ENCODE results near the gene IQCN.

The IQCN gene

DNA sequence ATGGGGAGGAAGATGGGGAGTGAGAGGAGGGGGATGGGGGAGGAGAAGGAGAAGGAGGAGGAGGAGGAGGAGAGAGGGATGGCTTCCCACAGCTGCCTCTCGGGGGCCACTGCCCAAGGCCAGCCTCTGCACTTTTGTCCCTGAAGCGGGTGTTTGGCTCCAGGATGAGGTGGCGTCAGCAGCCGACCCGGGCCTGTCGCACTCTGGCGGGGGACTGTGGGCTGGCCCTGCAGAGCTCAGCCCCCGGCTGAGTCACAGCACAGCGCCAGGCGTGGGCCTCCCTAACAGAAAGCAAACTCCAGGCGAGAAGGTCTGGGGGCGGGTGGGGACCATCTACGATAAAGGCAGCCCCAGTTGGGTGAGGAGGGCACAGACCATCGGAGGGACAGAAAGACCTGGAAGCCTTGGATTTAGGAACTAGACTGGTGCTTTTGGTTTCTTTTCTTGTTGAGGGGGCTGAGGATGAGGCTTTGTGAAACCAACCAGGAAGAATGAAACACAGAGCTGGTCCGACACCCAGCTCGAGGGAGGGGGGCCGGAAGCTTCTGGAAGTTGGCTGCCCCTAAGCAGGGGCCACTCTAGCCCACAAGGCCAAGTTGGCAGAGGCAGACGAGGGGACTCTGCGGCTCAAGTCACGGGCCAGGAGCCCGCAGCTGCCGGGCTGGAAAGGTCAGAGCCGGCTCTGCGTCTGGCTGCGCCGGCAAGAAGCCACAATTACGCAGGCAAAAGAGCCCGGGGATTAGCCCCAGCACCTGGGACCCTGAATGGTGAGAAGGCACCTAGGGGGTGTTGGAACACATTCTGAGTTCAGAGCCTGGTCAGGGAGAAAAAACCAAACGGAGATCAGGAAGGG, 30.4 kb upstream of the IQCN start:
- peak; percentile 81 for DNase-seq

DNA sequence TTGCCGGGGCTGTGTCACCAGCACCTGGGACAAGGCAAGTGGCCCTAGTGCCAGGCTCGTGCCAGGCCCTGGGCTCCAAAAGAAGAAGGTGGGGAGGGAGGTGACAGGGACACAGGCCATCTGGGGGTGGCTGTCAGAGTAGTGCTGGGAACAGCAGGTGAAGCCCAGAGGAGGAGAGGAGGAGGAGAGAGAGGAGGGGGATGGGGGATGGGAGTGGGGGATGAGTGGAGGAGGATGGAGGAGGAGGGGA, 29.9 kb upstream of the IQCN start:
- DNase-seq, result no peak

DNA sequence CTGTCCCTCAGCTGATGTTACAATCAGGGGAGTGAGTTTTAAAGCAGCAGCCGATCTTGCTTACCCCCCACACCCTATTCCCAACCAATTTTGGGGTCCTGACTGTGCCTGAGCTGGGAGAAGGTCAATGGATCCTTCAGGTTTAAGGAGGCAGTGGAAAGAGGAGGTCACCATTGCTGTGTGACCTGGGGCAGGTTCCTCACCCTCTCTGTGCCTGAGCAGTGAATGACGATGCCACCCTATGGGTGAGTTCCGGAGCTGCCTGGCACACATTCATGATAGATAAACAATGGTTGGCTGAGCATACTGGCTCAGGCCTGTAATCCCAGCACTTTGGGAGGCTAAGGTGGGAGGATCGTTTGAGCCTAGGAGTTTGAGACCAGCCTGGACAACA, 27.5 kb upstream of the IQCN start:
- DNase-seq, result no peak

DNA sequence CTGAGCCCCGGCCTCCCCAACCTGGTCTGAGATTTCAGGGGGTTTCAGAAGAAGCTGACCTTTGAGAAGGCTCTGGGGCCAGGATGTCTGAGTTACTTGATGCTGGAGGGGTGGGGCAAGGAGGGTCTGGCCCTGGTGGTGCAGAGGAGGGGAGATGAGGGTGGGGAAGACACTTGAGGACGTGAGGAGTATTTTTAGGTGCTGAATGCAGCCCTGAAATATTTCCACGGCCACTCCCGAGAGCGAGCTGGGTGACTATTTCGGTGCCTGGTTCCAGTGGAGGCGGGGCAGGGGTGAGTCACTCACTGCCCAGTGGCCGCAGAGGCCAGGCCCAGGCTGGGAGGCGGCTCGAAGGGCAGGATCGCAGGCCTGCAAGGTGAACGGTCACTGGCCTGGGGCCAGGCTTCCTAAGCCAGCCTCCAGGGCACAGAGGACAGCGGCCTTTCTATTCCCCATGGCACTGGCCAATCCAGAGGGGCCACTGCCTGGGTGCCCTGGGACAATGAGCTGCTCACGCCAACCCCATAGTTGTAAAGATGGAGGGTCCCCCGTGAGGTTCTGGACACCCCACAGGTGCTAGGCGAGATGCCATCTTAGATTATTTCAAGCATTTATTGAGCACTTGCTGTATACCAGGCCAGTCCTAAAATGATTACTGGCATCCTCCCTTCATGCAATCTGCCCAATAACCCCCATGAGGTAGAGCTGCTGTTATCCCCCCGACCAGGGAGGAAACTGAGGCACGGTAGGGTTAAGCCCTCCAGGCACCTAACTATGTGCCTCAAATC, 26.9 kb upstream of the IQCN start:
- DNase-seq, result no peak

DNA sequence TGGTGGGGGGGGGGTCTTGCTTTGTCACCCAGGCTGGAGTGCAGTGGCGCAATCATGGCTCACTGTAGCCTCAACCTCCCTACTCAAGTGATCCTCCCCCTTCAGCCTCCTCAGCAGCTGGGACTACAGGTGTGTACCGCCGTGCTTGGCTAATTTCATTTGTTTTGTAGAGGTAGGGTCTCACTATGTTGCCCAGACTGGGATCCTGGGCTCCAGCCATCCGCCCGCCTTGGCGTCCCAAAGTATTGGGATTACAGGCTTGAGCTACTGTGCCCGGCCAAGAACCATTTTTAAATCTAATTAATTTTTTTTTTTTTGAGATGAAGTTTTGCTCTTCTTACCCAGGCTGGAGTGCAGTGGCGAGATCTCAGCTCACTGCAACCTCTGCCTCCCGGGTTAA, 25.4 kb upstream of the IQCN start:
- no peak for DNase-seq

DNA sequence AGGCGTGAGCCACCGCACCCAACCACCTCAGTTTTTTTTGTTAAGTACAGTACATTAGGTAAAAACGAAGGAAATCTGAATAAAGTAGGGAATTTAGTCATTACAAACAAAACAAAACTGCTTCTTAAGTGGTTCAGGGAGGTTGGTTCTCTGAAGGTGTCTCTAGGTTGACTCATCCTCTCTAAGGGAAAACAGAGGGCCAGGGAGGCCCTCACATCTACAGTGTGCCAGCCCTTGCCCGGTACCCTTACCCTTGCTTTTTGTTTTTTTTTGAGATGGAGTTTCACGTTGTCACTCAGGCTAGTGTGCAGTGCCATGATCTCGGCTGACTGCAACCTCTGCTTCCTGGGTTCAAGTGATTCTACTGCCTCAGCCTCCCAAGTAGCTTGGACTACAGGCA, 24.3 kb upstream of the IQCN start:
- no peak for DNase-seq

DNA sequence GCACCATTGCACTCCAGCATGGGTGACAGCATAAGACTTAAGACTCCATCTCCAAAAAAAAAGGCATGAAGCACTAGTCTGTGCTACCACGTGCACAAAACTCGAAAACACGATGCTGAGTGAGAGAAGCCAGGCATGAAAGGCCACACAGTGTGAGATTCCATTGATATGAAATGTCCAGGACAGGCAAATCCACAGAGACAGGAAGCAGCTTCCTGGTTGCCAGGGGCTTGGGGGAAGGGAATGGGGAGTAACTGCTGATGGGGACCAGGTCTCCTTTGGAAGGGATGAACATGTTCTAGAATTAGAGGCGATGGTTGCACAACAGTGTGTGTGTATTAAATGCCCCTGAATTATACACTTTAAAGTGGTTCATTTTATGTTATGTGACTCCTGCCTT, 23.1 kb upstream of the IQCN start:
- no peak for DNase-seq

DNA sequence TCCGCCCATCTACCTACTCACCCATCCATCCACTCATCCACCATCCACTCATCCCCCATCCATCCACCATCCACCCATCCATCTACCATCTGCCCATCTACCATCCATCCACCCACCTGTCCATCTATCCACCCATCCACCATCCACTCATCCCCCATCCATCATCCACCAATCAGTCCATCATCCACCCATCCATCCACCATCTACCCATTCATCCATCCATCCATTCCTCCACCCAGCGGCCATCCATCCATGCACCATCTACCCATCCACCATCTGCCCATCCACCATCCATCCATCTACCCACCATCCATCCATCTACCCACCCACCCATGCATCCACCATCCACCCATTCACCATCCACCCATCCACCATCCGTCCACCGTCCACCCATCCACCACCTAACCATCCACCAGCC, 20.8 kb upstream of the IQCN start:
- no peak for DNase-seq

DNA sequence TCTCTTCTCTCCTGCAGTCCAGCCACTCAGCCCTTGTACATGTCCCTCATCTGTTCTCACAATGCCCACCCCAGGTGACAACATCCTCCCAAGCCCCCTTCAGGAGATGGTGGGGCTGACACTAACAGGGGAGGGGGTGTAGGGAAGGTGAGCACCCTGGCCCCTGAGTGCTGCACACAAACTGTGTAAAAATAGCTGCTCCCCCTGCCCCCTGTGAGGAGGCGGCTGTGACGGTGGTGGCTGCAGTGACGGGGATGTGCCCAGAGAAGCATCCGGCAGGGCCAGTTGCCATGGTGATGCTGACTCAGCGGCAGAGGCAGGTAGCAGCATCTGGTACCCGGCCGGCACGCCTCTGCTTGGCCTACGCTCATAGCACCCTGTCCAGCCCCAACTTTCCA, 20.2 kb upstream of the IQCN start:
- DNase-seq, result peak; percentile 91

DNA sequence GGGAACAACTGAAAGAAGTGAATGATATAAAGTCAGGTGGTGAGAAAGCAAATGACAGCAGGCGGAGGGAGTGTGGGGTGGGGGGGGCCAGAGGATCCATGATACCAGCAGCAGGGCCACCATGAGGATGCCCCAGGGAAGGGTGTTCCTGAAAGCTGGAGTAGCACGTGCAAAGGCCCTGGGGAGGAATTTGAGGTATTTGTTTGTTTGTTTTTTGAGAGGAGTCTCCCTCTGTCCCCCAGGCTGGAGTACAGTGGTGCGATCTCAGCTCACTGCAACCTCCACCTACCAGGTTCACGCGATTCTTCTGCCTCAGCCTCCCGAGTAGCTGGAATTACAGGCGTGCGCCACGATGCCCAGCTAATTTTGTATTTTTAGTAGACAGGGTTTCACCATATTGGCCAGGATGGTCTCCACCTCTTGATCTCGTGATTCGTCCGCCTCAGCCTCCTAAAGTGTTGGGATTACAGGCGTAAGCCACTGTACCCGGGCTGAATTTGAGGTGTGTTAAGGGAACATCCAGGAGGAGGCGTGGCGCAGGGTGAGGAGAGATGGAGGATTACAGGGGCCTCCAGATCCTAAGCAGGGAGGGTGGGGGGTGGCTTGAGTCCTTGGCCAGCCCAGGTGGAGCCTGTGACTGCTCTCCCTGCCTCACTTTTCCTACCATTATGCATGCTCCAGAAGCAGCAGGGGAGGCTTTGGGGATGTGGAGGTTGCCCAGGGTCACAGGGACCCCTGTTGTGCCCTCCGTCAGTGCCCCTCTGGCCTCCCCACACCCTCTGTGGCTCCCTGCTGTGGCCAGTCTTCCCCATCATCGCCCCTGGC, 19.6 kb upstream of the IQCN start:
- DNase-seq, result no peak

DNA sequence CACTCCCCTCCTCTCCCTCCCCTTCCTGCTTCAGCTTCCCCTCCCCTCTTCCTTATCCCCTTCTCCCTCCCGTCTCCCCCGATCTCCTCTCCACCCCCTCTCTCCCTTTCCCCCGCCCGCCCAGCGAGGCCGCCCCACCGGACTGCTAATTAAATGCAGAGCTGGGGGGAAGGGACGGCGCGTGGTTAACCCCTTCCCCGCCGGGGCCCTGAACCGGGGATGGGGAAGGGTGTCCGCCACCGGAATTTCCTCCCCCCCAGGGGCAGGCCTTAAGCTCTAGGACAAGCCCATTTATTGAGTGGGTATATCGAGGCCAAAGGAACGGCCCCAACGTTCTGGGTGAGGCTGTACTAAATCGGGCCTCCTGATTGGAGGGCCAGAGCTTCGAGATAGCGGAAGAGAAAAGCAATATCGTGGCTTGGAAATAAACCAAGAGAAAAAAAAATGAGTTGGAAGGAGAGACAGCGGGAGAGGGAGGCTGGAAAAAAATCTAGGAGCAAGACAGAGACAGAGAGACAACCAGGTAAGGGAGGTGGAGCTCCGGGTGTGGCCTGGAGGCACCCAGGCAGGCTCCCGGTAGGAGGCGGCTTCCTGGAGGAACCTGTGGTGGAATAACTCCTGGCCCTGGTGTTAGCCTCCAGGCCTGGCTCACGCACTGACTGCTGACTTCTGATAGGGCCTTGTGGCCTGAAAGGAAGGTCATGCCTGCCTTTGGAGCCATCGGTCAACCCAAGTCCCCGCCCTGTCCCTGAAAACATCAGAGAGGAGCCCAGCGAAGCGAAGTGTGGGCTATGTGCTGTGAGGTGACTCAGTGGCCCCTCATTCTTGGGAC, 18.8 kb upstream of the IQCN start:
- no peak for DNase-seq

DNA sequence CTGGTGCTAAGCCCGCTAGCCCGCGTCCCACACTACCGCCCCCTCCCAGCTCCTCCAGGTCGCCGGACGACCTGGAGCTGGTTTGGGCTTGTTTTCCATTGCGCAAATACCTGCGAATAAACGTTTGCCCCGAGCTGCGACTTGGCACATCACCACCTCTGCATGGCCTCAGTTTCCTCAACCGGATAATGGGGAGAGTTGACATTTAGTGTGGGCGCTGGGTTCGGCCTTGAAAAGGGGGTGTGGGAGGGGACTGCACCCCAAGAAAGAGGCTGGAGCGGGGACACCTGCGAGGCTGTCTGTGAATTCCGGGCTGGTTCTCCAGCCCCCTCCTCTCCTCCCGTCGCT, 18.2 kb upstream of the IQCN start:
- DNase-seq, result no peak

DNA sequence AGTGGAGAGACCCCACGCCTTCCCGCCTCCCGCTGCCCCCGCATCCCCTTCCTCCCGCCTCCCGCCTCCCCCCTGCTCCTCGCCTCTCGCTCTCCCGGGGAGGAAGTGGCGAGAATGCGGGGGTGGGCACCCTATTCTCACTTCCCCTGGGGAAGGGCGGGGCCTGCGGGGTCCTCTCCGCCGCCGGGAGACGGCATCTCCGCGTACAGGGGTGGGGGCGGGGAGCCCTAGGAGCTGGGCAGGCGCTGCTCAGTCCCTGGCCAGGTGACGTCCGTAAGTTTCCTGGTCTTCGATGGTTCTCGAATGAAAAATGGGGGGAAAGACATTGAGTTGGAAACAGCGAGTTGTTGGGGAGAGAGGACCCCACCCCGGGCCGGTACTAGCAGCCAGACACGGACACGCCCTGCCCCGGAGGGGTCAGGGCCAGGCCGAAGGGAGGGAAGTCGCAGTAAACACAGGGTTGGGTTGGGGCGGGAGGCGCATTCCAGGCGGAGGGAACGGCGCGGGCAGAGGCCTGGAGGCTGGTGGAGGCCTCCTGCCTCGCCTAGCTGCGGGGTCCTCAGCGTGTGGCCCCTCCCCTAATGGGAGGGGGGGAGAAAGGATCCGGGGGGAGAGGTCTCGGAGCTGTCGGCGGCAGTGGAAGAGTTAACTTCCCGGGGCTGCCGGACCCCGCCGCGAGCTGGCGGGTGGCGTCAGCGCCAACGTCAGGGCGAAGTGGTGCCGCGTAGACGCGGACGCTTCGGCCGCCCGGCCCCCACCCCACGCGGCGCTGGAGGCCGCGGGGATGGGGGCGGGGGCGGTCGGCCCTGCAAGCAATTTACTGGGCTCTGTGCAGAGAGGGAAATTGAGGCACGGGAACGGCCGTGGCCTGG, 17.6 kb upstream of the IQCN start:
- DNase-seq, result peak; percentile 73

DNA sequence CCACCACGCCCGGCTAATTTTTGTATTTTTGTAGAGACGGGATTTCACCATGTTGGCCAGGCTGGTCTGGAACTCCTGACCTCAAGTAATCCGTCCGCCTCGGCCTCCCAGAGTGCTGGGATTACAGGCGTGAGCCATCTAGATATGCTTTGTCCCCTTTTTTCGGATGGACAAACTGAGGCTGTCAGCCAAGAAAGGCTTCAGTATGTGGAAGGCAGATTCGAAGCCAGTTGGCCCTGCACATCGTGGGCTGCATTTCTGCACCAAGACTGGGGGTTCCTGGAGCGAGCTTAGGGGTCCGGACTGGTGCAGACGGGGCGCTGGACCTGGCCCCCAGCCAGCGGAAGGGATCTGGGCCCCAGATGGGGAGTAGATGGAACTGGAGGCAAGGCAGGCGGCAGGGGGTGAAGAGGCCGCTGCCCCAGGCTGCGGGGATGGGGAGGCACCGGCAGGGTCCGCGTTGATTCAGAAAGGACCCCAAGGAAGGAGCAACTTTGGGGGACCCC, 16.8 kb upstream of the IQCN start:
- no peak for DNase-seq

DNA sequence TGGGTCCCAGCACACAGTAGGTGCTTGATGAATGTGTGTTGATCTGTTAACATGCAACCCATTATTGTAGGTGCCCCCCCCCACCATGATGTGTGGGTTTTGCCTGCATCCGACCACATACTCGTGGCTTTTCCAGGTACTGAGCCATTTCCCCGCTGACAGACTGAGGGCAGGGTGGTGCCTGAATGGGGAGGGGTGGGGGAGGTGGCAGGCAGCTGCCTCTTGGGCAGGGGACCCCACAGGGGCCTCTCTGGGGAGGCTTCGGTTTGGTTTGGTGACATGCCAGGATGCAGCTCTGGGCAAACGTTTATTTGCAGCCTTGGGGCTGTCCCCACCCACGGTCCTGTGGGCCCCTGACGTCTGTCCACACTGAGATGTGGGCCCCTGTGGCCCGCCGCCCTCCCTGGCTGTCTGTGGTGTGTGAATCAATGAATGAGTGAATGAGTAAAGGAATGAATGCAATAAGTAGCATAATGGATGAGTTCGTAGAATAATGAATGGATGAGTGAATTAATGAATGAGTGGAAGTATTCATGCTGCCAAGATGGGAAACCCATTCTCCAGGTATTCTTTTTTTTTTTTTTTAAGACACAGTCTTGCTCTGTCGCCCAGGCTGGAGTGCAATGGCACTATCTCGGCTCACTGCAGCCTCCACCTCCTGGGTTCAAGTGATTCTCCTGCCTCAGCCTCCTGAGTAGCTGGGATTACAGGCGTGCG, 16.2 kb upstream of the IQCN start:
- DNase-seq, result peak; percentile 73

DNA sequence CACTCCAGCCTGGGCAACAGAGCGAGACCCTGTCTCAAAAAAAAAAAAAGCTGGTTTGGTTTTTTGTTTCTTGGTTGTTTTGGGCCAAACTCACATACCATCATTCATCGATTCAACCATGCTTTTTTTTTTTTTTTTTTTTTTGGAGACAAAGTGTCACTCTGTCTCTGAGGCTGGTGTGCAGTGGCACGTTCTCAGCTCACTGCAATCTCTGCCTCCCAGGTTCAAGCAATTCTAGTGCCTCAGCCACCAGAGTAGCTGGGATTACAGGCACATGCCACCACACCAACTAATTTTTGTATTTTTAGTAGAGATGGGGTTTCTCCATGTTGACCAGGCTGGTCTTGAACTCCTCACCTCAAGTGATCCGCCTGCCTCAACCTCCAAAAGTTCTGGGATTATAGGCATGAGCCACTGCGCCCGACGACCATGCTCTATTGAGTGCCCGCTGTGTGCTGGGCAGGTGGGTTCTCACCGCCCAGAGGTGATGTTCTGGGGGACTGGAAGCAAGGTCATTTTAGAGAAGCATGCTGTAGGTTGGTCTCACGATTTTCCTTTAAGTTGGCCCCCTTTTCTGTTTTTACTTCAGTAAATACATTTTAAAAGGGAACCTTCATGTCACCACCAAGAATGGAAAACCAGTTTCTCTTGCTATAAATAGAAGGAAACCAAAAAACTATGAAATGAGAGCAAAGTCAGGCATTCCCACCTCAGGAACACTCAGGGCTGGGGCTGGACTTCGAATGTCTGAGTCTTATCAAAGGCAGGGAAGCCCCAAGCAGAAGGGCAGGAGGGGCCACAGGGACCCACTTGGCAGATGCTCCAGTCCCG, 15.4 kb upstream of the IQCN start:
- no peak for DNase-seq

DNA sequence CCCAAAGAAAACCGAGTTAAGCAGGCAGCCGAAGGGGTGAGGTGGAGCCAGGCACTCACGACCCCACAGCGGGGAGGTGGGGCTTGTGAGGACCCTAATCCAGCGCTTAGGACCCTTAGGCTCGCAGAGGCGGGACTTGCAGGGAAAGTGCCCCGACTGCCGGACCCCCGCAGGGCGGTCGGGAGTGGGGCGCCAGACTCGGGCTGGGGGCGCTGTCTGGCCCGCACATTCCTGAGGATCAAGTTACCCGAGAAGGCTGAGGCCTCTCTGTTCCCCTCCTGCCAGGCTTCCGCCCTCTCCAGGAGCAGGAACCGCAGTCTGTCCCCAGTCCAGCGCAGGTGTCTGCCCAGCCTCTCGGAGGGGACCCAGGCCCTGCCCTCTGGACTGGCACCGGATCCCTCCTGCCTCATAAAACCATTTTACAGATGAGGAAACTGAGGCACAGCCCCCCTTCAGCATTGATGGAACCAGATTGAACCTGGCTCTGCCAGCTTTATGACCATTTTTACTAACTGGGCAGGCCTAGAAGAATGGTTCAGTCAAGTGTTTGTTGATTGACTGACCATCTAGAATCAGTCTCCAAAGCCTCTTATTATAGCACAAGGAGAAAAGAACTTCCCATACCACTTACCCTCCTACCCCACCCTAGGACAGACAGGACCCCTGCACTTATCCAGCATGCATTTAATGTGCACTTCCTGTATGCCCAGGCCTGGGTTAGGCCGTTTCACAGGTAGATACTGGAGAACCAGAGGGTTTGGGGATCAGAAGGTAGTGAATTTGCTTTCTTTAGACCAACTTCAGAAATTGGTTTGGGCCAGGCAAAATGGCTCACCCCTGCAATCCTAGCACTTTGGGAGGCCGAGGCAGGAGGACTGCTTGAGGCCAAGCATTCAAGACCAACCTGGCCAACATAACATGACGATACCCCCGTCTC, 13.9 kb upstream of the IQCN start:
- DNase-seq, result no peak

DNA sequence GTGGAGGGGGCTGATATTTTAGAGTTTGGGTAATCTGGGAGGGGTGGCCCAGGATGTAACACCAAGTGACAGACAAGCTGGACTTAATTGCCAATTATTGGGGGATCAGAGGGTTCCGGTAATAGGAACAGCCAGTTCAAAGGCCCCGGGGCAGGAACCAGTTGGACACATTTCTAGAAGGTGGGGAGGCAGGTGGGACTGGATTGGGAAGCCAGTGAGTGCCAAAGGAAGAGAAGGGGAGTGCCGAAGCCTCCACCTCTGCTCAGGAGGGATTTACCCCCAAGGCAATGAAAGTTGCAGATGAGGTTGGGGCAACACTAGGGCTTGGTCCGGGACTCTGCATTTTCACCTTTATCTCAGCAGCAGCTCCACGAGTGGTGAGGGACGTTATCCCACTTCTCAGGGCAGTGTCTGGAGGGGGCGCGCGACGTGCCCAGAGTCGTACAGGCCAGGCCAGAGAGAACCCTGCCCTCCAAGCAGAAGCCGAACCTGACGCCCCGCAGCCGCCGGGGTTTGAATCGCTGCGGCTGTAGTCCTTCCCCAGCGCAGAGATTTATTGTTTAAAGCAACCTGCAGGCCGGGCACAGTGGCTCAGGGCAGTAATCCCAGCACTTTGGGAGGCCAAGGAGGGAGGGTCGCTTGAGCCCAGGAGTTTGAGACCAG, 12.9 kb upstream of the IQCN start:
- no peak for DNase-seq

All from activated T-cell treated with anti-CD3 and anti-CD28 coated beads for 4 hours (primary cell).